K562 (cell line): Measurements from ENCODE around the gene GALNS. TPM values are rescaled to one million over a fixed set of nuclear protein-coding genes. Genes with fewer than 3 reads are reported as not detected.

Experiments used
- DIDO1 ChIP-seq: fragments of 450-650 bp; IDR thresholded peaks from 2 replicates; pipeline ENCODE4 v1.6.1; 2016; ENCODE audit warnings: low read depth, missing biosample characterization, missing genetic modification characterization
- ELF2 ChIP-seq: fragments of 250-450 bp; sonication (Bioruptor Pico); IDR thresholded peaks from 2 replicates; pipeline ENCODE4 v1.5.0; 2021; ENCODE audit warnings: mild to moderate bottlenecking
- ETS1 ChIP-seq: conservative IDR thresholded peaks from 2 replicates; pipeline ENCODE4 v1.6.1; 2011; ENCODE audit warnings: low read depth, mild to moderate bottlenecking, low read length; ENCODE audit not compliant: control insufficient read depth
- MEF2D ChIP-seq: conservative IDR thresholded peaks from 2 replicates; pipeline ENCODE4 v1.6.1; 2016; ENCODE audit warnings: low read depth, missing genetic modification characterization, missing compliant biosample characterization
- MTA3 ChIP-seq: fragments of 450-650 bp; formaldehyde crosslinking; IDR thresholded peaks from 2 replicates; pipeline ENCODE4 v1.6.1; 2017; ENCODE audit warnings: mild to moderate bottlenecking, borderline replicate concordance
- MTF1 ChIP-seq: fragments of 250-450 bp; sonication (Bioruptor Pico); IDR thresholded peaks from 2 replicates; pipeline ENCODE4 v1.9.0; 2021; ENCODE audit warnings: moderate library complexity, mild to moderate bottlenecking, inconsistent platforms, borderline replicate concordance
- NUFIP1 ChIP-seq: fragments of 450-650 bp; IDR thresholded peaks from 2 replicates; pipeline ENCODE4 v1.6.1; 2018; ENCODE audit not compliant: partially characterized antibody
- PTBP1 ChIP-seq: fragments of 200-400 bp; formaldehyde crosslinking; IDR thresholded peaks from 2 replicates; pipeline ENCODE4 v1.6.1; 2017; ENCODE audit warnings: low read depth, low read length
- PURB ChIP-seq: sonication (generic); formaldehyde crosslinking; IDR thresholded peaks from 2 replicates; pipeline ENCODE4 v1.9.0; 2021; ENCODE audit warnings: low read depth, mild to moderate bottlenecking, missing genetic modification reagents
- RBM34 ChIP-seq: fragments of 200-400 bp; formaldehyde crosslinking; IDR thresholded peaks from 2 replicates; pipeline ENCODE4 v1.6.1; 2018; ENCODE audit warnings: low read length, borderline replicate concordance; ENCODE audit not compliant: insufficient read depth
- SMARCE1 ChIP-seq: fragments of 450-650 bp; IDR thresholded peaks from 2 replicates; pipeline ENCODE4 v1.7.1; 2016; ENCODE audit warnings: mild to moderate bottlenecking
- STAT5A ChIP-seq: IDR thresholded peaks from 2 replicates; pipeline ENCODE4 v1.6.1; 2012; ENCODE audit warnings: low read length, inconsistent platforms, borderline replicate concordance
- ZFPM2 ChIP-seq: fragments of 250-450 bp; sonication (Bioruptor Pico); IDR thresholded peaks from 2 replicates; pipeline ENCODE4 v1.5.1; 2022; ENCODE audit warnings: mild to moderate bottlenecking
- ZNF140 ChIP-seq: fragments of 250-450 bp; sonication (Bioruptor Pico); IDR thresholded peaks from 2 replicates; pipeline ENCODE4 v1.8.0; 2021; ENCODE audit warnings: moderate library complexity, mild to moderate bottlenecking, inconsistent platforms
- ZNF280B ChIP-seq: fragments of 250-450 bp; sonication (Bioruptor Pico); IDR thresholded peaks from 2 replicates; pipeline ENCODE4 v1.5.1; 2021; ENCODE audit warnings: mild to moderate bottlenecking
- ZNF707 ChIP-seq: fragments of 250-450 bp; sonication (Bioruptor Pico); conservative IDR thresholded peaks from 2 replicates; pipeline ENCODE4 v1.8.0; 2022; ENCODE audit warnings: inconsistent platforms, mild to moderate bottlenecking, moderate library complexity
- polyA plus RNA-seq, 8 experiments: library from polyadenylated mRNA; depleted of rRNA in 4 of 8; stranded (reverse) in 5 of 8; unstranded in 3 of 8; fragments of >200 nt; fragmentation: Nextera tagmentation in 2 of 8; fragmentation: Illumina TruSeq in 1 of 8; extraction: Ambion mirVana in 2 of 8; extraction: Trizol in 1 of 8; gene quantifications; 2 replicates each; pipeline versions ENCODE4 v1.2.1 to v1.2.3, GENCODE V29; 2011 to 2014; ENCODE audit warnings: inconsistent platforms in 1 of 8, missing spikeins in 1 of 8
- total RNA-seq, 7 experiments: library from RNA; depleted of rRNA in 6 of 7; stranded (reverse); fragments of >200 nt in 6 of 7; fragmentation: Illumina TruSeq in 2 of 7; extraction: Trizol in 2 of 7; gene quantifications; 2 replicates each; pipeline versions ENCODE4 v1.2.1 to v1.2.3, GENCODE V29; 2011 to 2021; ENCODE audit warnings: low replicate concordance in 1 of 7
- TF ChIP-seq, protein P1 (sequence below), 2 experiments: IDR thresholded peaks; 2 replicates each; pipeline ENCODE4 v1.6.1; 2011; ENCODE audit warnings: borderline replicate concordance in 1 of 2, control low read depth in 1 of 2, low read depth in 1 of 2, low read length in 1 of 2, mild to moderate bottlenecking in 1 of 2, mixed read lengths in 1 of 2, moderate library complexity in 1 of 2; ENCODE audit not compliant: insufficient read depth in 1 of 2, insufficient read length in 1 of 2, poor library complexity in 1 of 2, severe bottlenecking in 1 of 2; ENCODE audit errors: extremely low read depth in 1 of 2
- TF ChIP-seq, protein P2 (sequence below): sonication (generic); formaldehyde crosslinking; IDR thresholded peaks from 2 replicates; pipeline ENCODE4 v1.8.0; 2023; ENCODE audit warnings: mild to moderate bottlenecking, missing genetic modification reagents
- TF ChIP-seq, protein P3 (sequence below): fragments of 450-650 bp; IDR thresholded peaks from one replicate; pipeline ENCODE4 v1.6.1; 2018; ENCODE audit warnings: mild to moderate bottlenecking, moderate library complexity; ENCODE audit not compliant: partially characterized antibody

The GALNS gene
- total and polyA plus RNA-seq, 9 of the 15 experiments (the other 6 are each of a cell fraction or from before 2014, with no cell fraction given): 0.38 to 13.2 (median 4.3) TPM

DNA sequence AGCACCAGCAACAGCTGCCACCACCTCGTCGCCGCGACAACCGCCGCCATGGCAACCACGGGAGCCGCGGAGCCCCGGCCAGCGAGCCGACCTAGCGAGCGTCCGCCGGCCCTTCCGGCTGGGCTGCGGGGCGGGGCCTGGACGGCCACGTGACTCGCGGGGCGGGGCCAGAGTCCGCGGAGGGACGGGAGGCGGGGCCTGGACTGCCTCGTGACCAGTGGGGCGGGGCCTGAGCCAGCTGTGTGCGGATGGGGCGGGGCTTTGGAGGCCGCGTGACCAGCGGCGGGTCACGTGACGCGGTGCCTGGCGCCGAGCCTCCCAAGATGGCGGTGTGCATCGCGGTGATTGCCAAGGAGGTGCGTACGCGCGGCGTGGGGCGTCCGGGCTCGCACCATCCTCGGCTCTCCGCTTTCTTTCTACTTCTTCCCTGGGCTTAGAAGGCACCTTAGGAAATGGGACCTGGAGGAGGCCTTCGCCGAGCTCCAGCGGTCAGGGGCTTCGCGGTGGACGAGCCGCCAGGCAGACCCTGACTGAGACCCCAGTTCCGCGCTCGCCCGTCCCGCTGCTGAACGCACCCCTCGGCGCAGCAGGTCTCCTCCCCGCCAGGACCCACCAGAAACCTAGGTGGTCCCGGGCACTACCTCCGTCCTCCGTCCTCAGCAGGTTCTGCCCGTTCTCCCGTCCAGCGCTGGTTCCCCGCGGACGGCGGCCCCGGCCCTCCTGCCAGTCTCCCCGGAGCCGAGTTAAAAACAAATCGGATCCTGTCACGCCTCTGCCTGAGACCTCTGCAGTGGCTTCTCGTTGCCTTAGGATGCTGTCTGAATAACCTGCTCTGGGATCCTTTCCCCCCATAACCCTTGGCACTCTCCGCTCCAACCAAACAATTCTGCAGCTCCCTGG is at the start of gene GALNS, which contains the start of gene TRAPPC2L (continued):
- TF ChIP-seq, protein P1, sequence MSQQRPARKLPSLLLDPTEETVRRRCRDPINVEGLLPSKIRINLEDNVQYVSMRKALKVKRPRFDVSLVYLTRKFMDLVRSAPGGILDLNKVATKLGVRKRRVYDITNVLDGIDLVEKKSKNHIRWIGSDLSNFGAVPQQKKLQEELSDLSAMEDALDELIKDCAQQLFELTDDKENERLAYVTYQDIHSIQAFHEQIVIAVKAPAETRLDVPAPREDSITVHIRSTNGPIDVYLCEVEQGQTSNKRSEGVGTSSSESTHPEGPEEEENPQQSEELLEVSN (IDR thresholded peaks at IDR 0.05; ENCODE audit: borderline replicate concordance in 1 of 2, extremely low read depth in 1 of 2, insufficient read depth in 1 of 2, insufficient read length in 1 of 2, low read depth in 1 of 2, low read length in 1 of 2, poor library complexity in 1 of 2, severe bottlenecking in 1 of 2): peak; percentile 44 to 70
- TF ChIP-seq ZNF280B (CRISPR knock-in tag): no peak
- TF ChIP-seq PTBP1: no peak
- no peak for TF ChIP-seq ZFPM2 (CRISPR knock-in tag)
- TF ChIP-seq MTF1: no peak
- TF ChIP-seq, protein P2, sequence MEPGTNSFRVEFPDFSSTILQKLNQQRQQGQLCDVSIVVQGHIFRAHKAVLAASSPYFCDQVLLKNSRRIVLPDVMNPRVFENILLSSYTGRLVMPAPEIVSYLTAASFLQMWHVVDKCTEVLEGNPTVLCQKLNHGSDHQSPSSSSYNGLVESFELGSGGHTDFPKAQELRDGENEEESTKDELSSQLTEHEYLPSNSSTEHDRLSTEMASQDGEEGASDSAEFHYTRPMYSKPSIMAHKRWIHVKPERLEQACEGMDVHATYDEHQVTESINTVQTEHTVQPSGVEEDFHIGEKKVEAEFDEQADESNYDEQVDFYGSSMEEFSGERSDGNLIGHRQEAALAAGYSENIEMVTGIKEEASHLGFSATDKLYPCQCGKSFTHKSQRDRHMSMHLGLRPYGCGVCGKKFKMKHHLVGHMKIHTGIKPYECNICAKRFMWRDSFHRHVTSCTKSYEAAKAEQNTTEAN (CRISPR knock-in tag): no peak
- TF ChIP-seq ZNF140: no peak
- TF ChIP-seq, protein P3, sequence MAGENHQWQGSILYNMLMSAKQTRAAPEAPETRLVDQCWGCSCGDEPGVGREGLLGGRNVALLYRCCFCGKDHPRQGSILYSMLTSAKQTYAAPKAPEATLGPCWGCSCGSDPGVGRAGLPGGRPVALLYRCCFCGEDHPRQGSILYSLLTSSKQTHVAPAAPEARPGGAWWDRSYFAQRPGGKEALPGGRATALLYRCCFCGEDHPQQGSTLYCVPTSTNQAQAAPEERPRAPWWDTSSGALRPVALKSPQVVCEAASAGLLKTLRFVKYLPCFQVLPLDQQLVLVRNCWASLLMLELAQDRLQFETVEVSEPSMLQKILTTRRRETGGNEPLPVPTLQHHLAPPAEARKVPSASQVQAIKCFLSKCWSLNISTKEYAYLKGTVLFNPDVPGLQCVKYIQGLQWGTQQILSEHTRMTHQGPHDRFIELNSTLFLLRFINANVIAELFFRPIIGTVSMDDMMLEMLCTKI: no peak
- peak; percentile 75 for TF ChIP-seq DIDO1 (tag)
- TF ChIP-seq ETS1: peak; percentile 98
- TF ChIP-seq NUFIP1: no peak
- no peak for TF ChIP-seq RBM34
- TF ChIP-seq MTA3: 0 out of 2 replicates have a peak, but pooled peaks have one; percentile 31
- TF ChIP-seq STAT5A: no peak
- TF ChIP-seq PURB (CRISPR knock-in tag): no peak
- TF ChIP-seq MEF2D (tag): no peak
- TF ChIP-seq ZNF707 (CRISPR knock-in tag): no peak
- TF ChIP-seq SMARCE1: no peak
- TF ChIP-seq ELF2 (CRISPR knock-in tag): 0 out of 2 replicates have a peak, but pooled peaks have one; percentile 44
